Gastroesophageal sphincter (tissue), 3 donors: ENCODE measurements around the gene RPE.

Experiments
- CTCF ChIP-seq, 4 experiments: fragments of 200-600 bp in 2 of 4; fragments of 450-650 bp in 2 of 4; sonication (generic) in 1 of 4; IDR thresholded peaks; one replicate each; pipeline ENCODE4 v1.5.1; 2017 to 2019; ENCODE audit warnings: antibody characterized with exemption in 4 of 4, mild to moderate bottlenecking in 2 of 4, moderate library complexity in 2 of 4
- POLR2A ChIP-seq, 2 donors: fragments of 450-650 bp; IDR thresholded peaks; one replicate each; pipeline ENCODE4 v1.6.1; 2017; ENCODE audit warnings: antibody characterized with exemption in 2 of 2, mild to moderate bottlenecking in 2 of 2, moderate library complexity in 1 of 2
- POLR2AphosphoS5 ChIP-seq: sonication (generic); formaldehyde crosslinking; IDR thresholded peaks from one replicate; pipeline ENCODE4 v1.6.1; 2017; ENCODE audit warnings: antibody characterized with exemption

- TF ChIP-seq CTCF (IDR thresholded peaks at IDR 0.05) = no peak
- no peak for TF ChIP-seq POLR2A (IDR thresholded peaks at IDR 0.05)
- no peak for TF ChIP-seq POLR2AphosphoS5
Measured at GRCh38 chr2:210046851-210047500, 44.5 kb downstream of the RPE start.
